ENCODE measurements around the gene DPF1.

The DPF1 gene

DNA sequence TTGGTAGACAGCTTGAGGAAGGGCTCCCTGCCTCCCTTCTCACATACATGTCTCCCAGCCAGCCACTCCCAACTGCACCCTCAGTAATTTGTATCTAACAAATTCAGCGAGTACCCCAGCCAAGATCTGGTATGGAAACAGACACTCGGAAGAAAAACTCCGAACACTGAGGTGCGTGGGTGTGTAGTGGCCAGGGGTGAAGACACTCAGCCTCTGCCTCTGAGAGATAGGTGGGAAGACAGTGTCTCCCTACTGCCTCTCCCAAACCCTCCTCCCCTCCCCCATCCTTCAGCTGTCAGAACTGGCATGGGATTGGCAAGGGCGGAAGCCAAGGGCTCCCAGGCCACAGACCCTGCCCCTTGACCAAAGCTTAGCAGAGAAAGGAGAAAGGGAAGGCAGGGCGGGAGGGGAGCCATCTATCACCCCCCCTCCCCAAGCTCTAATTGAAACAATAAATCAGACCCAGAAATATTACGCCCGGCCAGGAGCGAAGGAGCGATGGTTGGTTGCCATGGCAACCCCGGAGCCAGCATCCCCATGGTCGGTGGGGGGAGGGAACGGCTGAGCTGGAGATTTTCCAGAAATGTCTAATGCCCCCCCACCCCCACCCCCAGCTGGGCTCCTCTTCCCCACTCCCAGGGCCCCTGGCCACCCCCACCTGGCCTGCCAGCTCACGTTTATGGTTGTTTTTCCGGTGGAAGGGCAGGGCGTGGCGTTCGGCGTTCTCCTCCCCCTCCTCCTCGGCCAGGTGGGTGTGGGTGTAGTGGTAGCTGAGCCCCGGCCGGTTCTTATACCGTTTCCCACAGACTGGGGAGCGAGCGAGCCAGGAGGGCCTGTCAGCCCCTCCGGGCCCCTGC, 7.0 kb downstream of the DPF1 start:
- DNase-seq: no peak

GRCh38 chr19:38213911-38214625, 10.0 kb downstream of the DPF1 start:
- DNase-seq: peak; percentile 90

- no peak for DNase-seq
Measured at GRCh38 chr19:38213469-38213868, 10.6 kb downstream of the DPF1 start.

DNA sequence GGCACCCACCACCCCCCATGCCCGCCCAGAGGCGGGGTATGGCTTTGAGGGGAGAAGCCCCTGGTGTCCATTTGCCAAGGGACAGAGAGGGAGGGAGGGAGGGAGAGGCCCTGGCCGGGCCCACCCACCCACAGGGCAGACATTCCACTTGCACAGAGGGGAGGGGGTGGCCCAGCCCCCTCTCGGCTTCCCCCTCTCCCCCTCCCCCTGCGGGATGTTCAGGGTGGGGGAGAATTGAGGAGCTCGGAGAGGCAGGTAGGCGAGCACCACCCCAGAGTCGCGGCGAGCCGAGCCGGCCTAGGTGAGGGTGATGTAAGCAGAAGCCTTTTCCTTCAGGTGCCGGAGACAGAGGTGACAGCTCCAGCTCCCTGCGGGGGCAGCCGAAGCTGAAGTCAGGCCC, 12.3 kb downstream of the DPF1 start:
- peak; percentile 76 for DNase-seq

DNA sequence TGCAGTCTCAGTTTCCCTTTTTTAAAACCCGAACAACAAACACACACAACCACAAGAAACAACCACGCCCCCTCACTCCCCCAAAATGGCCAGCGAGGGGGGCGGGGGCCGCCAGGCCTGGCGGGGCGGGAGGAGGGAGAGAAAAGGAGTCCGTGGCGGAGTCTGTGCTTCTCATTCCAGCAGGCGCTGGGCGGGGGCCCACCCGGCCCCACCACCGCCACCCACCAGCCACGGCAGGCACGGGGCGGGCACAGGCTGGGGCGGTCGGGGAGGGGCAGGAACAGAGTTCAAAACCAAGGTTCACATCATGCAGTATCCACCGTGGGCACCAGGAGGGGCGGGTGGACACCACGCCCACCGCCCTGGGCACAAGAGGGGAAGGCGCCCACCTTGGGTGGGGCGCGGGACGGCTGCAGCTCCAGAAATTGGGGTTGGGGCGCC, 12.9 kb downstream of the DPF1 start:
- peak; percentile 67 for DNase-seq

GRCh38 chr19:38210458-38210987, 13.5 kb downstream of the DPF1 start:
- DNase-seq: peak; percentile 93

DNA sequence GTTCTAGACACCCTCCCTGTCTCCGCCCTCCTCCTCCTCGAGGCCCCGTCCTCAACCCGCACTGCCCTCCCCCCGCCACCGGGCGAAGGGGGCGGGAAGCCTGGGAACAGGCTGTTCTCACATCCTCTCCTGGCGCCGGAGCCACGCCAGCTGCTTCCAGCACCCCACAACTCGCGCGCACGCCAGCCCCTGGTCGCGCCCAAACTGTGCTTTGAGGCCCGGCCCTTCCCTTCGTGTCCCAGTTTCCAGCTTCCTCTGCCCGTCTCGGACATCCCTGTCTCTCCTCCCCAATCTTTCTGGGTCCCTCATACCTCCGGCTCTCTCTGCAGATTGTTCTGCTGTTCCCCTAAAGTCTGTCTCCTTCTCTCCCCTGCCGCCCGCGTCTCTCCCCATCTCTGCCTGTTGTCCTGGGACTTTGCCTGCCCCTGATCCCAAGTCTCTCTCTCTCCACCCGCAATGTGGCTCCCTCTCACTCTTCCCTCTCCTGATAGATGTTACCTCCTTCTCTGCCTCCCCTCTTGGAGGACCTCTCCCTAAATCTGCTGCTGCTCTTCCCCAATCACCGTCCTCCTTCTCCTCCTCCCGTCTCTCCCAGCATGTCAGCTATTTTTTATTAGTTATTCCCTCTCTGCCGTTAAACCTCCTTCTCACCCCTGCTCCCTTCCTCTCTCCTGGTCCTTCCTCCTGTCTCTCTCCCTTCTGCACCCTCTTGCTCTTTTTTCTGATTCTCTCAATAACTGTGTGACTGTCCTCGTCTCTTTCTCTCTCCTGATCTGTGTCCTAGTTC, 14.2 kb downstream of the DPF1 start:
- peak; percentile 79 for DNase-seq

- peak; percentile 61 for DNase-seq
Measured at GRCh38 chr19:38209152-38209551, 14.9 kb downstream of the DPF1 start.

DNA sequence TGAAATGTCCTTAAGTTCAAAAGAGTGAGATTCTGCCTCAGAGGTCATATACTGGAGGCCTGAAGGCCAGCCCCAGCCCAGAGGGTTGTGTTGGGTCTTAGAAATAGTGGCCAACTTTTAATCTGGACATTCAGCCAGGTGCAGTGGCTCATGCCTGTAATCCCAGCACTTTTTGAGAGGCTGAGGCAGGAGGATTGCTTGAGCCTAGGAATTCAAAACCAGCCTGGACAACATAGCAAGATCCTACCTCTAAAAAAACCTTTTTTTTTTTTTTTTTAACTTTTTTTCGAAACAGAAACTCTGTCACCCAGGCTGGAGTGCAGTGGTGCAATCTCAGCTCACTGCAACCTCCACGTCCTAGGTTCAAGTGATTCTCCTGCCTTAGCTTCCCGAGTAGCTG, 15.5 kb downstream of the DPF1 start:
- no peak for DNase-seq

GRCh38 chr19:38207543-38207942, 16.5 kb downstream of the DPF1 start:
- no peak for DNase-seq

- DNase-seq: no peak
Measured at GRCh38 chr19:38206928-38207327, 17.1 kb downstream of the DPF1 start.

GRCh38 chr19:38206006-38206745, 17.8 kb downstream of the DPF1 start:
- DNase-seq: no peak

- peak; percentile 69 for DNase-seq
Measured at GRCh38 chr19:38204728-38205127, 19.3 kb downstream of the DPF1 start.

GRCh38 chr19:38204096-38204495, 19.9 kb downstream of the DPF1 start:
- peak; percentile 98 for DNase-seq

DNA sequence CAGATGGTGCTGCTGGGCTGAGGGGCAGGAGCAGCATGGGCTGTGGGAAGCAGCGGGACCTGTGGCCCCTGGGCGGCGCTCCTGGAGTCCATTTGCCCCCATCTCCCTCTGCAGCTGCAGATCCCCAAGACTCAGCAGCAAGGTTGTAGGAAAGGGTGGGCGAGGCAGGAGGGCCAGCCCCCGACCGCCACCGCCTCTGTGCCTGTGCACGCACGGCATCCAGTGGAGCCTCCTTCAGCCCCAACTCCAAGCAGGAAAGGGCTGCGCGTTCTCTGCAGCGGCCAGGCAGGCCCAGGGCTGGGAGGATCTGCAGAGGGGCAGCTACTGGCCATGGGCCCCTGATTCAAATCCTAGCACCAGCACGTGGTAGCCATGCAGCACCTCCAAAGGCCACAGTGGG, 20.8 kb downstream of the DPF1 start:
- no peak for DNase-seq

DNA sequence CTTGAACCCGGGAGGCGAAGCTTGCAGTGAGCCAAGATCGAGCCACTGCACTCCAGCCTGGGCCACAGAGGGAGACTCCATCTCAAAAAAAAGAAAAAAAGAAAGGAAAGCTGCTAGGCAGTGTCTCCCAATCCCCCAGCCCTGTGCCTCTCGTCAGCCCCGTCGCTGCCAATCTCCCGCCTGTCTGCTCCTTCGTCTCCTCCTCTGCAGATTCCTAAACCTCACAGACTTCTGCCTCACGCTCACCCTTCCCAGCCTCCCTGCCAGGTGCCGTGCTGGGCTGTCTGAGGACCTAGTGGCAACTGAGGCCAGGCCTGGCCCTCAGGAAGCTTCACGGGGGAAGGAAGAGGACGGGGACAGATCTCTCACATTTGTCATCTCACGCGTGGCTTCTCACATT, 21.5 kb downstream of the DPF1 start:
- no peak for DNase-seq

DNA sequence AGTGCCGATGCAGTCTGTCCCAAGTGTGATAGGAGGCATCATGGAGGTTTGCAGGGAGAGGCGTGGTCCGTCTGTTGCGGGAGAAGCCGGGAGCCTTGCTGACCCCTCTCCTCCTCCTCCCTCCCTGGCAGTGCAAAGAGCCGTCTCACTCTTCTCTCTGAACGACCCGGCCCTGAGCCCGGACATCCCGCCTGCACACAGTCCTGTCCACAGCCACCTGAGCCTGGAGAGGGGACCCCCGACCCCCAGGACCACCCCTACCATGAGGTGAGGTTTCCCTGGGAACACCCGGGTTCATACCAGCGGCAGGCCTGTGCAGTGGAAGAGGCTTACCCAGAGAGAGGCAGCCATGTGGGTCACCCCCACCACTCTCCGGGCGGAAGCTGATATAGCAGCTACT, 22.3 kb downstream of the DPF1 start:
- DNase-seq: no peak

GRCh38 chr19:38199340-38199739, 24.7 kb downstream of the DPF1 start:
- no peak for DNase-seq

- DNase-seq: no peak
Measured at GRCh38 chr19:38197937-38198704, 25.9 kb downstream of the DPF1 start.

GRCh38 chr19:38196948-38197656, 26.9 kb downstream of the DPF1 start:
- DNase-seq: no peak

GRCh38 chr19:38196245-38196837, 27.7 kb downstream of the DPF1 start:
- DNase-seq: no peak

Data from DMS53 (cell line).